Kidney (tissue), 14 donors: Measurements from ENCODE around the gene ZNF273. TPM values are rescaled to one million over a fixed set of nuclear protein-coding genes. Genes with fewer than 3 reads are reported as not detected.

Experiments used
- DNase-seq, 5 donors: peaks; one replicate each; pipeline ENCODE4 v3.0.0-alpha.2; 2013 to 2020
- FAIRE-seq: peaks from 2 replicates; lab custom pipeline; 2012; peaks lifted over from hg19 to GRCh38; lab: Jason Lieb, UNC
- H3K27ac ChIP-seq, 2 donors: one replicate each; pipeline ENCODE4 v1.7.0; 2013; ENCODE audit warnings: low read depth in 2 of 2, low read length in 2 of 2, inconsistent platforms in 1 of 2
- H3K27me3 ChIP-seq: one replicate; pipeline ENCODE4 v1.7.1; 2013; ENCODE audit warnings: low read length, inconsistent platforms; ENCODE audit not compliant: control insufficient read depth, insufficient read depth
- H3K36me3 ChIP-seq, 3 donors: one replicate each; pipeline versions ENCODE4 v1.7.0 to v1.7.1; 2013; ENCODE audit warnings: low read length in 3 of 3, control low read depth in 1 of 3, inconsistent platforms in 1 of 3; ENCODE audit not compliant: insufficient read depth in 3 of 3, control insufficient read depth in 2 of 3
- H3K4me1 ChIP-seq, 3 donors: one replicate each; pipeline versions ENCODE4 v1.7.0 to v1.7.1; 2013; ENCODE audit warnings: low read length in 3 of 3, inconsistent platforms in 1 of 3, low read depth in 1 of 3; ENCODE audit not compliant: control insufficient read depth in 2 of 3, insufficient read depth in 2 of 3
- H3K4me3 ChIP-seq, 3 donors: one replicate each; pipeline versions ENCODE4 v1.7.0 to v1.8.1; 2013; ENCODE audit warnings: low read length in 3 of 3, control low read depth in 1 of 3, inconsistent platforms in 1 of 3
- H3K9ac ChIP-seq, 3 donors: one replicate each; pipeline versions ENCODE4 v1.7.0 to v1.7.1; 2013; ENCODE audit warnings: low read length in 3 of 3, control low read depth in 1 of 3, inconsistent platforms in 1 of 3
- H3K9me3 ChIP-seq, 3 donors: one replicate each; pipeline versions ENCODE4 v1.7.0 to v1.7.1; 2013; ENCODE audit warnings: low read length in 3 of 3, control low read depth in 1 of 3, inconsistent platforms in 1 of 3; ENCODE audit not compliant: control insufficient read depth in 2 of 3, insufficient read depth in 1 of 3
- intact Hi-C: fragments of 100-400 bp; cut with DNase I; formaldehyde crosslinking; loops from one replicate; pipeline ENCODE4 v1.11.1; 2022
- polyA plus RNA-seq: library from polyadenylated mRNA; stranded (reverse); fragments of 350-450 nt; fragmentation: Illumina TruSeq; extraction: RNeasy Lipid Tissue Mini Kit (QIAGEN cat#74804); gene quantifications from one replicate; pipeline ENCODE4 v1.2.3, GENCODE V29; 2014; ENCODE audit warnings: low read depth, low replicate concordance; ENCODE audit not compliant: insufficient read depth
- total RNA-seq: library from RNA; stranded (reverse); fragmentation: NEBNext Ultra II Directional; extraction: Animal tissue kit (Norgen Biotek cat#: 25700); gene quantifications from one replicate; pipeline ENCODE4 v1.2.1, GENCODE V29; 2021
- TF ChIP-seq, protein P1 (sequence below): IDR thresholded peaks from 3 replicates; pipeline ENCODE4 v1.5.1; 2012; ENCODE audit warnings: mild to moderate bottlenecking, moderate library complexity, borderline replicate concordance; ENCODE audit not compliant: insufficient read depth; ENCODE audit errors: extremely low read depth
- donor health status: control.
- donor health status: control.
- donor health status: control.
- donor health status: control.
- donor health status: control.
- donor health status: DM: yes; HTN: yes; CAD: no.
- donor health status: Normal renal cell carcinoma (clear cell type).

ZNF273 gene
- total and polyA plus RNA-seq, 2 donors from 2014 or later = 1.7 to 5.4 TPM

GRCh38 chr7:64868499-64868898, 34.6 kb upstream of the ZNF273 start:
- DNase-seq (peak in 1 of 5 donors; percentile 2), FAIRE-seq (no peak)
- no peak overlapping the region for H3K4me3 ChIP-seq
- no peaks in the 10 kb centered on the region for H3K36me3 ChIP-seq
- intact Hi-C loops = no loop called here
- H3K27ac ChIP-seq = no peak overlapping the region
- no peaks in the 10 kb centered on the region for H3K9me3 ChIP-seq
- H3K9ac ChIP-seq = no peak overlapping the region
- no peaks in the 10 kb centered on the region for H3K27me3 ChIP-seq
- no peaks in the 10 kb centered on the region for H3K4me1 ChIP-seq
- TF ChIP-seq, protein P1, sequence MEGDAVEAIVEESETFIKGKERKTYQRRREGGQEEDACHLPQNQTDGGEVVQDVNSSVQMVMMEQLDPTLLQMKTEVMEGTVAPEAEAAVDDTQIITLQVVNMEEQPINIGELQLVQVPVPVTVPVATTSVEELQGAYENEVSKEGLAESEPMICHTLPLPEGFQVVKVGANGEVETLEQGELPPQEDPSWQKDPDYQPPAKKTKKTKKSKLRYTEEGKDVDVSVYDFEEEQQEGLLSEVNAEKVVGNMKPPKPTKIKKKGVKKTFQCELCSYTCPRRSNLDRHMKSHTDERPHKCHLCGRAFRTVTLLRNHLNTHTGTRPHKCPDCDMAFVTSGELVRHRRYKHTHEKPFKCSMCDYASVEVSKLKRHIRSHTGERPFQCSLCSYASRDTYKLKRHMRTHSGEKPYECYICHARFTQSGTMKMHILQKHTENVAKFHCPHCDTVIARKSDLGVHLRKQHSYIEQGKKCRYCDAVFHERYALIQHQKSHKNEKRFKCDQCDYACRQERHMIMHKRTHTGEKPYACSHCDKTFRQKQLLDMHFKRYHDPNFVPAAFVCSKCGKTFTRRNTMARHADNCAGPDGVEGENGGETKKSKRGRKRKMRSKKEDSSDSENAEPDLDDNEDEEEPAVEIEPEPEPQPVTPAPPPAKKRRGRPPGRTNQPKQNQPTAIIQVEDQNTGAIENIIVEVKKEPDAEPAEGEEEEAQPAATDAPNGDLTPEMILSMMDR = no peak

DNA sequence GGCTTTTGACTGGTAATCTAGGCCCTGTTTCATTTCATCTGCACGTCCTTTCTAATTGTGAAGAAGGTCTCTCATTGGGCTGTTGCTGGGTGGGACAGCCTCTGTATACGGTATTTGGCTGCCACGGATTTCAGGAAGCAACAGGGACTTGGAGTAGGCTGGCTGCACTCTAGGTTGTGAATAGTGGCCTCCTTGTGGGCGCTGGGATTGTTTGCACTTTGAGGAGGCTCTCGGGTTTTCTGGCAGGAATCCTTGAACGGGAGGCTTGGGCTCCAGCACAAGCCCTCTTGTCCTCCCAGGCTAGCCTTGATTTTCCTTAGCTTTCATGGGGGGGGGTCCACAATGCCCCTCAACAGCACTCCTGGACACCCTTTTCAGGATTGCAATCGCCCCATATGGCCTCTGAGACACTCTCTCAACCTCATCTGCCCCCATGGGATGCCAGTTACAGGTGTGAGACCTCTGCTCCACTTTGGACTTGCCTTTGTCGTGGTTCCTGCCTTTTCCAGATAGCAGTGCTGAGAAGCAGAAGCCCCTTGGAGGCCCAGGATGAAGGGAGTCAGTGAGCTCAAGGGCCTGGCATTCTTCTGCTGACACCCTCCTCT, 33.9 kb upstream of the ZNF273 start:
- no peaks in the 10 kb centered on the region for H3K36me3 ChIP-seq

DNA sequence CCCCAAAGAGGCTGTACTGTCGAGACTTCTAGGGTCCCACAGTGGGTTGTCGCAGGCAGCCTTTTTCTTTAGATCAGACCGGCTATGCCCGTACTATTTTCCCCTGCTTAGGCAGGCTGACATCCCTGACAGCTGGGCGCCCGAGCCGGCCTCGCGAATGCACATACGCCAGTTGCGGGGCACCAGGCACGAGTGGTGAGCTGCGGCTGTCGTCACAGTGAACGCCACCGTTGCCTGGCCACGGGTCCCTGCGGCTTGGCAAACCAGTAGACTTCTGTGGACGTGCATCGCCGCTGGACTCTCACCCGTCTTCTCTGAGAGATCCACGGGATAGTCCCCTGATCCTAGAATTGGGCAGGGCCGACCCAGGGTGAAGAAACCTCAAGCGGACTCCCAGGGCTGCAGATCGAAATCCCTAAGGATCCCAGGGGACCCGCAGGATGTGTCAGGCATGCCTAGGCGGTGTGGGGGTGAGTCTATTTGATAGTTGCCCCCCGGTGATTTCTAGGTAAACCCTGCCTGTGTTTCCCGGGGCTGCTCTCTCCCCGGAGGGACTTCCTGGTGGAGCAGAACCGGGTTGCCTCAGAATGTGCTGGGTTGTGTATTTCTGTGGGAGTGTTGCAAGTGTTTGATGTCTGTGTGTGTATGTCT, 33.0 kb upstream of the ZNF273 start:
- intact Hi-C loops = no loop called here
- DNase-seq = peak in 2 of 5 donors; percentile 2 to 65
- TF ChIP-seq, protein P1 = no peak
- Histone ChIP-seq H3K9ac (no peak overlapping the region), H3K36me3 (no peaks in the 10 kb centered on the region), H3K9me3 (no peaks in the 10 kb centered on the region), H3K4me3 (no peak overlapping the region), H3K4me1 (no peaks in the 10 kb centered on the region), H3K27ac (no peak overlapping the region), H3K27me3 (no peaks in the 10 kb centered on the region)
- no peak for FAIRE-seq

More for the DNA sequence above, 33.9 kb upstream of the ZNF273 start:
- Histone ChIP-seq H3K9me3 (no peaks in the 10 kb centered on the region), H3K9ac (no peak overlapping the region), H3K4me3 (no peak overlapping the region), H3K27me3 (no peaks in the 10 kb centered on the region), H3K4me1 (no peaks in the 10 kb centered on the region), H3K27ac (no peak overlapping the region)
- FAIRE-seq (no peak), DNase-seq (peak in 1 of 5 donors; percentile 6)
- TF ChIP-seq, protein P1 = no peak
- intact Hi-C loops = no loop called here
